ENCODE data around the gene ZNF487. TPM values are rescaled to one million over a fixed set of nuclear protein-coding genes. Genes with fewer than 3 reads are reported as not detected.
"Not testable (repeated sequence)": the region's sequence is repeated elsewhere in the genome, so short reads cannot be mapped to it uniquely, and the experiment has no call there.

Gene ZNF487
- total RNA-seq (18.1 TPM), polyA plus RNA-seq (10.5 TPM)

DNA sequence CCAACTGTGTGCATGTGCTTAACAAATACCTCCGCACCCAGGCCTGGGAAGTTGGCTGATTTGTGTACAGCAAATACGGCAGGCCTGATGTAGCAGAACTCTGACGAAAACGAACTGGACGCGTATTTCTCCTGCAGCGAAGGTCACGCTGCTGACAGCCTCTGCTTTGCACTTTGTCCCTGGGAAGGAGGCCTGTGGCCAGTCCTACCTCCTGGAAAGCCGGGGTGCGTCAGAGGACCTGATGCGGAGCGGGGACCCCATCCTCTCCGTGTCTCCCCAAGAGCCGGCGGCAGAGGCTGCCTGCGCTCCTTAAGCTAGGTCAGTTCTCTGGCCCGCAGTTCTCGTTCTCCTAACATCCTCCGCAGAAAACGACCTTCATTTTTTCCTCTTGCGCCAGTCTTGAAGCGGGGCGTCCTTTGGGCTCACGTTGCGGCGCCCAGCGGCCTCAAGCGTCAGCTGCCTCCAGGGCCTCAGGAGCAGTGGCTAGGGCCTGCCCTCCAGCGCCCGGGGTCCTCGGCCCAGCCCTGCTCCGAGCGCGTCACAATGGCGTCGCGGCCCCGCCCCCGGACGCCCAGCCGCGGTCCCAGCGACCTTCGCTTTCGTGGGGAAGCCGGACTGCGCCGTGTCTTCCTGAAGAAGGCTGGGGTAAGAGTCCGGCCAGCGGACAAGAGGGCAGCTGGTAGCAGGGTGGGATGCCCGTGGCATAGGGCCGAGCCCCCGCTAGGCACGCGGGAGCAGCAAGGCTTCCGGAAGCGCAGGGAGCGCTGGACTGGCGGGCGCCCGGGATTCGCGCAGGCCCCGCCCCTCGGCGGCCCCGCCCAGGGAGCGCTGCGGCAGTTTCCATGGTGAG lies at the start of gene ZNF487:
Gene ZNF487 (plus strand): TSS at position 821 of the 850 bp plus-strand sequence. CDS start 38,703 bp downstream, outside the sequence.
- no peaks in the 10 kb centered on the region for H3K4me1 ChIP-seq (ENCODE audit: insufficient read depth)
- peak within 1 kb of the TSS; percentile 64 for H3K4me3 ChIP-seq (ENCODE audit: low read depth, low read length)
- WGBS: under 1% methylated on average over 69 of the region's 69 CpGs
- H3K36me3 ChIP-seq (ENCODE audit: insufficient read depth): no peaks in the 10 kb centered on the region
- H3K27ac ChIP-seq (ENCODE audit: low read depth): peak within 1 kb of the TSS; percentile 96
- peak; percentile 79 for DNase-seq (ENCODE audit: extremely low spot score)

DNA sequence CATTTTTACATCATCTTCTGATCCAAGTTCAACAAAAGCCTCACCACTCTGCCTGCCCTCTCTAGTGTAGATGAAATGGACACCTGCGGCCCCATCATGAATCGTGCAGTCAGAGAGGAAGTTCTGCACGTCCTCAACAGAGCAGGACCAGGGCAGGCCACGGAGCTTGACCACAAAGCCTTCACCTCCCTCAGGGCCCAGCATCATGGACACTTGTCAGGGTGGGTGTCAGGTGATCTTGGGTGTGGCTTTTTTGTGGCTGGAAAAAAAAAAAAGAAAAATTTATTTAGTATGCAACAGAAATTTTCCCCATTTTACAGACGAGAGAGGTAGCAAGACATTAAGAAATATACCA lies 49.3 kb upstream of the ZNF487 start:
- DNase-seq (ENCODE audit: extremely low spot score): no peak
- no peak overlapping the region for H3K4me3 ChIP-seq (ENCODE audit: low read depth, low read length)
- no peak overlapping the region for H3K27ac ChIP-seq (ENCODE audit: low read depth)
- WGBS: 77% methylated on average over 5 of the region's 5 CpGs
- H3K4me1 ChIP-seq (ENCODE audit: insufficient read depth): no peaks in the 10 kb centered on the region
- H3K36me3 ChIP-seq (ENCODE audit: insufficient read depth): peaks cover 5% of the 10 kb centered on the region

DNA sequence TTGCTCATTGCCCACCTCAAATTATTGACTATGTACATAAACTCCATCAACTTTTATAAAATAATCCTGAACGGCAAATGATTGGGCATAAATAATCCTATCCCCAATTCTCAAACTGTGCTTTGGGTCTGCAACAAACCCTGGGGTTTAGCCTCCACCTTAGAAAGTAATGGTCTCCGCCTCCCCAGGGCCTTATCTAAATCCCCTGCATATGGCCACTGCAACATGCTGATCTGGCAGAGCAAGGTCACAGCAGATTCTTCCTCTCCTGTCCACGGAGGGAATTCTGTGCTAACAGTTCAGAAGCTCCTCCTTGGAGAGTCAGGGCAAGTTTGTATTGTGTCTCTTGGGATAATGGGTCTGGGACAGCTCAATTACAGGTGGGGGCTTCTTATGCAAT lies 47.0 kb upstream of the ZNF487 start:
- Histone ChIP-seq H3K27ac (ENCODE audit: low read depth) (no peak overlapping the region), H3K4me3 (ENCODE audit: low read depth, low read length) (no peak overlapping the region), H3K4me1 (ENCODE audit: insufficient read depth) (no peaks in the 10 kb centered on the region), H3K36me3 (ENCODE audit: insufficient read depth) (peaks cover 5% of the 10 kb centered on the region)
- WGBS: 46% methylated on average over 3 of the region's 3 CpGs
- DNase-seq (ENCODE audit: extremely low spot score): no peak

DNA sequence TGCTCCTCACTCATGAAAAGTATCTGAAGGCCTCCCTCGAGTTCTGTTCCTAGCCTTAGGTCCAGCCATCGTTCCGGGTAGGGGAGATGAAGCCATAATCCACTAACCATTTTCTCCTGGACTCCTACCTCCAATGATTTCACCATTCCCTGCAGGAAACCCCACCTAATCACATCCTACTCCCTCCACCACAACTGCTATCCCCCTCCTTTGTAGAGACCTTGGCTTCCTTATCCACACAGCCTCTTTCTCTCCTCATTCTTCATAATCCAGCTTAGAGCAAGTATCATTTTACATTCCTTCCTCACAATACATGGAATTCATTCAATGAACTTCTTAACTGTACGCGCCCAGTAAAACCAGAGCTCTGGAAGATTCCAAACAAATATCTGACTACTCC lies 46.6 kb upstream of the ZNF487 start:
- H3K27ac ChIP-seq (ENCODE audit: low read depth): no peak overlapping the region
- no peak overlapping the region for H3K4me3 ChIP-seq (ENCODE audit: low read depth, low read length)
- no peaks in the 10 kb centered on the region for H3K4me1 ChIP-seq (ENCODE audit: insufficient read depth)
- no peak for DNase-seq (ENCODE audit: extremely low spot score)
- H3K36me3 ChIP-seq (ENCODE audit: insufficient read depth): peaks cover 5% of the 10 kb centered on the region
- WGBS: 68% methylated on average over 5 of the region's 5 CpGs

DNA sequence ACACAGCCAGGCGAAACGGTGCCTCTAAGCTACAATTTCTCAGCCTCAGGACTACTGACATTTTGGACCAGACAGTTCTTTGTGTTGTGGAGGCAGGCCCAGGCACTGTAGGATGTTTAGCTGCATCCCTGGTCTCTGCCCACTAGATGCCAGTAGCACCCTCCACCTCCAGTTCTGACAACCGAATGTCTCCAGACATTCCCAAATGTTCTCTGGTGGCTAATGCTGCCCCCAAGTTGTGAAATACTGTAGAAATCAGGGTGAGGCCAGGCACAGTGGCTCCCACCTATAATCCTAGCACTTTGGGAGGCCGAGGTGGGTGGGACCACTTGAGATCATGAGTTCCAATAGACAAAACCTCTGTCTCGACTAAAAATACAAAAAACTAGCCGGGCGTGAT lies 46.2 kb upstream of the ZNF487 start:
- DNase-seq (ENCODE audit: extremely low spot score): no peak
- no peak overlapping the region for H3K27ac ChIP-seq (ENCODE audit: low read depth)
- no peak overlapping the region for H3K4me3 ChIP-seq (ENCODE audit: low read depth, low read length)
- 60% methylated on average over 7 of the region's 7 CpGs for WGBS
- no peaks in the 10 kb centered on the region for H3K4me1 ChIP-seq (ENCODE audit: insufficient read depth)
- peaks cover 5% of the 10 kb centered on the region for H3K36me3 ChIP-seq (ENCODE audit: insufficient read depth)

DNA sequence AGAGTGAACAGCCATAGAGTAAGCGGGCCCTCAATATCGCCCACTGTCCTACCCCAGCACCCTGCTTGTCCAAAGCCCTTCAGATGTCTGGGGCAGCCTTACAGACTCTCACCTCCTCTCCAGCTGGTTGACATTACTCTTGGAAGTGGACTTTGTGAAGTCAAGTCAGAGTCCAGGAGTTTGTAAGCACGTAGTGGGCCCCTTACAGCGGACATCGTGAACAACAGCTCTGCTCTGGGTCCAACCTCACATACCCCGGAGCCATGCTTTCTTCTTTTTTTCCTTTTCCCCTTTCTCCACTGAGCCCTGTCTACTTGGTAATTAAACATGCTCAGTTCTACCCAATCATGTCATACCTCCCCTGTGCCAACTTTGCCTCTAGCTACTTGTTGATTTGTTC lies 45.4 kb upstream of the ZNF487 start:
- WGBS: 92% methylated on average over 6 of the region's 6 CpGs
- no peak for DNase-seq (ENCODE audit: extremely low spot score)
- peaks cover 5% of the 10 kb centered on the region for H3K36me3 ChIP-seq (ENCODE audit: insufficient read depth)
- H3K4me3 ChIP-seq (ENCODE audit: low read depth, low read length): no peak overlapping the region
- no peak overlapping the region for H3K27ac ChIP-seq (ENCODE audit: low read depth)
- H3K4me1 ChIP-seq (ENCODE audit: insufficient read depth): no peaks in the 10 kb centered on the region

DNA sequence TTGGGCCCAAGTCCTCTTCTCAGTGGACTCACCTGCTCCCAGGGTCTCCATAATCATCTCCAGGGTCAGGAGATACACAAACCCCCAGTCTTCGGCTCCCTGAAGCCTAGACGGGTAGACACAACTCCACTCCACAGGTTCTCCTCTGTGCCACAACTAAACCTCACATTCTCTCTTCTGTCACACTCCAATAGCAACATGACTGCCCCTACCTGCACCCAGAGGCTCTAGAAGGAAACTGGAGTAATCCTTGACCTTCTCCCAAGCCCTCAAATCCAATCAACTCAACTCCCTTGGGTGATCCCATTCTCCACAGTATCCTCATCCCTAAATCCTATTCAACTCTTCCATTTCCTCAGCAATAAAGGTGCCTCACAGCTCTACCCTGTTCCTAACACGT lies 44.2 kb upstream of the ZNF487 start:
- Histone ChIP-seq H3K36me3 (ENCODE audit: insufficient read depth) (peaks cover 2% of the 10 kb centered on the region), H3K4me3 (ENCODE audit: low read depth, low read length) (no peak overlapping the region), H3K27ac (ENCODE audit: low read depth) (no peak overlapping the region), H3K4me1 (ENCODE audit: insufficient read depth) (no peaks in the 10 kb centered on the region)
- DNase-seq (ENCODE audit: extremely low spot score): no peak
- 87% methylated on average over 3 of the region's 3 CpGs for WGBS

DNA sequence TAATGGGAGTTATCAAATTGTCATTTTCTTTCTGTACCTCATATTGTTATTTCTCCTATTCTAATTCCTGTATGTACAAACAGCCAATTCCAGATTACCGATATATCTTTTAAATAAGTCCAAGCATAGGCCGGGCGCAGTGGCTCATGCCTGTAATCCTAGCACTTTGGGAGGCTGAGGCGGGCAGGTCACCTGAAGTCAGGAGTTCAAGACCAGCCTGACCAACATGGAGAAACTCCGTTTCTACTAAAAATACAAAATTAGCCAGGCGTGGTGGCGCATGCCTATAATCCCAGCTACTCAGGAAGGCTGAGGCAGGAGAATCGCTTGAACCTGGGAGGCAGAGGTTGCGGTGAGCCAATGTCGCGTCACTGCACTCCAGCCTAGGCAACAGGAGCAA lies 43.7 kb upstream of the ZNF487 start:
- not testable (repeated sequence) for H3K27ac ChIP-seq (ENCODE audit: low read depth); H3K36me3 ChIP-seq (ENCODE audit: insufficient read depth); H3K4me1 ChIP-seq (ENCODE audit: insufficient read depth); H3K4me3 ChIP-seq (ENCODE audit: low read depth, low read length); DNase-seq (ENCODE audit: extremely low spot score)
- WGBS: 96% methylated on average over 11 of the region's 11 CpGs

DNA sequence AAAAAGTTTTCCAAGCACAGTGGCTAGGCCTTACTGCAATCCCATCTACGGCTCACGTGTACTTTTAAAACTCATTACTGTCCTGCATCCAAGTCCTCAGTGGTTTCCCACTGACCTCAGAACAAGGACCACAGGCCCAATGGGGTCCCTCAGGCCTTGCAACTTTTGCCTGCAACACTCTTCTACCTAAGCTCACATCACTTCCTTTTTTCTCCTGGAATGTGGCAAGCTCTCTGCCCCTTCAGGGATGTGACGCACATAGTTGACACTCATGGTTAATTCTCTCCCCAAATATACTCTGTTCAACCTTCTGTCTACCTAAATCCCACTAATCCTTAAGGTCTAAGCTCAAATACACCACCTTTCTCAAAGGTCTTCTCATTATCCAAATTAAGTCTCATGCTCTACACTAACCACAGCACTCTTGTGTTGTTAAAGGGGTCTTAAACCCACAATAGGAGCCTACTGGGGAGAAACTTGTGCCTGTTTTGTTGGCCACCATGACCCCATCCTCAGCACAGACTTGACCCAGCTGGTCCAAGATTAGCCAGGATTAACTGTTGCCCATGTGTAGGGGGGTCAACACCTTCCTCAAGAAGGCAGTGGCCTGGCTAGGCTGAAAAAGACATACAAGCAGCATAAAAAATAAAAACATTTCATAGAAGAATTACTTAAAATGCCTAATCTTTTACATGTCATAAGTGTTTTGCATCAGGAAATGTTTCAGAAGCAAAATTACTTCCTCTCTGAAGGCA lies 43.1 kb upstream of the ZNF487 start:
- H3K4me1 ChIP-seq (ENCODE audit: insufficient read depth): no peaks in the 10 kb centered on the region
- no peak for DNase-seq (ENCODE audit: extremely low spot score)
- WGBS: 86% methylated on average over 3 of the region's 3 CpGs
- no peak overlapping the region for H3K4me3 ChIP-seq (ENCODE audit: low read depth, low read length)
- H3K27ac ChIP-seq (ENCODE audit: low read depth): no peak overlapping the region
- peaks cover 2% of the 10 kb centered on the region for H3K36me3 ChIP-seq (ENCODE audit: insufficient read depth)

DNA sequence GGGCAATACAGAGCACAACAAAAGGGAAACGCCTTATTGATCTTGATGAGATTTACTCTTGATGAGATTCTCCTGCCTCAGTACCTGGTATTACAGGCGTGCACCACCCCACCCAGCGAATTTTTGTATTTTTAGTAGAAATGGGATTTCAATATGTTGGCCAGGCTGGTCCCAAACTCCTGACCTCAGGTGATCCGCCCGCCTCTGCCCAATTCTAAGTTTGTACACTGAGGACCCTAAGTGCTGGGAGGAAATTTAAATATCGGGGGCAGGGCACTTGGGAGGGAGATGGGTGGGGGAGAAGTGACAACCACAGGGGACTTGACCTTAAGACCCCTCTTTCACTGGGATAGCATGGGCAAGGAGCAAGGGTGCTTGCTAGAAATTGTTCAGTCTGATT lies 42.0 kb upstream of the ZNF487 start:
- DNase-seq (ENCODE audit: extremely low spot score): no peak
- WGBS: 83% methylated on average over 6 of the region's 6 CpGs
- H3K36me3 ChIP-seq (ENCODE audit: insufficient read depth): no peaks in the 10 kb centered on the region
- H3K4me1 ChIP-seq (ENCODE audit: insufficient read depth): no peaks in the 10 kb centered on the region
- no peak overlapping the region for H3K27ac ChIP-seq (ENCODE audit: low read depth)
- no peak overlapping the region for H3K4me3 ChIP-seq (ENCODE audit: low read depth, low read length)

DNA sequence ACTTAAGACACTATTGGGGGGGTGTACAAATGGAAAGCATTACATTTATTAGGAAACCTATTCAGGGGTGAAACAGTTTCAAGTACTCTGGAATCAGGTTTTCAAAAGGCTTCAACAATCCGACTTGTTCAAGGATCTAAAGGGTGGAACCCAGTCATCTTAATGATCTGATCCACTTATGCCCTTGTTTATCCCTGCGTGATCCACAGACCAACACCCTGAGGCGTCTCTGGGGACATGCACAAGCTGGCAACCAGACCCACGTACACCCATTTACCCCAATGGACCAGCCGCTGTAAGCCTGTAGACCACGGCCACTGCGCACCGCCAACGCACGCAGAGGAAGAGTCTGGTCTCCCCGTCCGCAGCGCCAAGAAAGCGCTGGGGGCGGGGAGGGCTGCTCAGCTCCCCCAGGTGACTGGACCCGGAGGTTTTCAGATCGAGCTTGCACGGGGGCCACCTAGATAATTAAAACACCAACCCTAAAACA lies 41.3 kb upstream of the ZNF487 start:
- WGBS: 7% methylated on average over 18 of the region's 18 CpGs
- peak overlapping the region; percentile 80 for H3K27ac ChIP-seq (ENCODE audit: low read depth)
- no peak for DNase-seq (ENCODE audit: extremely low spot score)
- H3K36me3 ChIP-seq (ENCODE audit: insufficient read depth): no peaks in the 10 kb centered on the region
- H3K4me3 ChIP-seq (ENCODE audit: low read depth, low read length): peak overlapping the region; percentile 82
- H3K4me1 ChIP-seq (ENCODE audit: insufficient read depth): no peaks in the 10 kb centered on the region

DNA sequence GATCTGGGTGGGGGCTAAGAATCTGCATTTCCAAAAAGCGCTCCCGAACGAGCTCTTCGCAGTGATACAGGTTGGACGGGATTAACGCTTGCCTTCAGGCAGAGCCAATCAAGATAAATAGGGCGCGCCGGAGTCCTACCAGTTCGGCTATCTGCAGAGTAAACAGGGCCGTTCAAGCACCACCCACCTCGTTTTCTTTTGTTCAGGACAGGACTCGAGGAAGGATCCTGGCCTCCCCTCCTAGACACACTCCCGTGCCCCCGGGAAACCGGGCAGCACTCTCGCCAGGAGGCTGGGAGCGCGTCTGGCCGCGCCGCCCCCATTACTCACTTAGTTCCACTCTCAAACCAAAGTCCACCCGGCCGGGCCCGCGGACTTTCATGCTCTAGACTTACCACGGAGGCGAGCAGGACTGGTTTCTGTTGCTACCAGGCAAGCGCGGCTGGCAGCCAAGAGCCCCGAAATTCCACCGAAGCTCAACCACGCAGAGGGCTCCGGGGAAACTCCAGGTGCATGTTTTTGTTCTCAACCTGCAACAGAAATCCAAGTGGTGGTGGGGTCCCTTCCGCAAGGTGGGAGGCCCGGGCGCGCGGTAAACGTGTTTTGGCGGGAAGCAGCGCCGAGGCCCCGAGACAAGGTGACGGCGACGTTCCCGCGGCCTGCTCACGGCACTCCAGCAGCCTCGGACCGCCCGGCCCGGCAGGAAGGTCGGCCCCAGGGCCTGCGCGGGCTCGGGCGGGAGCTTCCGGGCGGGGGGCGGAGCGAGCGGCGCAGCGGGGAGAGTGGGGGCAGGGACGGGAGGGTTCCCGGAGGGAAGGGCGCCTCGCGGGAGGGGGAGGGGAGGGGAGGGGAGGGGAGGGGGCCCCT lies 40.6 kb upstream of the ZNF487 start:
- H3K4me1 ChIP-seq (ENCODE audit: insufficient read depth): no peaks in the 10 kb centered on the region

DNA sequence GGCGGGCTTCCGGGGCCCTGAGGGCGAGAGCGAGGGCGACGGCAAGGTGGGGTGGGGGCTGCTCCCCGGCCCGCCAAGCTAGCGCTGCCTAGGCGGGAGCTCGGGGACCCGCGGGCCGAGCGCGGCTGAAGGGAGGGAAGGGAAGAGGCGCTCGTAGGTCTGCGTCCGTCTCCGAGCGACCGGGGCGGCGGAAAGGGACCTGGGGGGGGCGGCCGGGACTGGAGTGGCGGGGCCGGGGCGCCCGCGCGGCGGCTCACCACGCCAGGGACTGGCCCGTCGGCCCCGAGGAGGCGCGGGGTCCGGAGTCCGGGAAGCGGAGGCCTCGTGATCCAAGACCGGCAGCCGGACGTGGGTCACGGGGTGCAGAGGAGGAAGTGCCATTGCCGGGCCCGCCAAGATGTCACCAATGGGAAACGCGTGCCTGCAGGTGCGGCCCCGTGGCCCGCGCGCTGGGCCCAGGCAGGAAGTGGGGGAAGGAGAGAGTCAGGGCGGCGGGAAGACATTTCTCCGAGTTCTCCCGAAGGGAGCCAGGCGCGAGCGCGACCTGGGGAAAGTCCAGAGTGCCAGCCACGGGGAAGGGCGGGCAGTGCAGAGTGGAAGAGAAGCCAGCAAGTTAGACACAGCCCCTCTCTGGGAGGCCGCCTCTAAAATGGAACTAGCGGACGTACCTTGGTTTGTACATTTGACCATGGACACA lies 39.8 kb upstream of the ZNF487 start:
- no peaks in the 10 kb centered on the region for H3K36me3 ChIP-seq (ENCODE audit: insufficient read depth)
- under 1% methylated on average over 70 of the region's 70 CpGs for WGBS
- peak overlapping the region; percentile 98 for H3K27ac ChIP-seq (ENCODE audit: low read depth)
- H3K4me1 ChIP-seq (ENCODE audit: insufficient read depth): no peaks in the 10 kb centered on the region
- peak overlapping the region; percentile 82 for H3K4me3 ChIP-seq (ENCODE audit: low read depth, low read length)
- no peak for DNase-seq (ENCODE audit: extremely low spot score)

More for the DNA sequence above, 40.6 kb upstream of the ZNF487 start:
- no peaks in the 10 kb centered on the region for H3K36me3 ChIP-seq (ENCODE audit: insufficient read depth)
- H3K27ac ChIP-seq (ENCODE audit: low read depth): peak overlapping the region; percentile 98
- no peak for DNase-seq (ENCODE audit: extremely low spot score)
- H3K4me3 ChIP-seq (ENCODE audit: low read depth, low read length): peak overlapping the region; percentile 82
- WGBS: 3% methylated on average over 71 of the region's 71 CpGs
